ENCODE measurements around the gene GMDS. TPM values are rescaled to one million over a fixed set of nuclear protein-coding genes. Genes with fewer than 3 reads are reported as not detected.

Gene GMDS
- total and polyA plus RNA-seq, 7 donors: 2.8 to 6.6 (median 4.7) TPM

- DNase-seq (no peak), ATAC-seq (no peak)
- 65 to 78% (median 66%) methylated on average over 5 of the region's 5 CpGs for WGBS, 3 donors
- Histone ChIP-seq H3K4me3 (no peak overlapping the region), H3K9me3 (no peaks in the 10 kb centered on the region), H3K27ac (no peak overlapping the region), H3K27me3 (ENCODE audit: insufficient read depth in 3 of 3, low read length in 2 of 3) (no peaks in the 10 kb centered on the region), H3K36me3 (ENCODE audit: insufficient read depth in 1 of 2, low read depth in 1 of 2) (no peaks in the 10 kb centered on the region), H3K4me1 (no peaks in the 10 kb centered on the region)
- TF ChIP-seq, protein P1, sequence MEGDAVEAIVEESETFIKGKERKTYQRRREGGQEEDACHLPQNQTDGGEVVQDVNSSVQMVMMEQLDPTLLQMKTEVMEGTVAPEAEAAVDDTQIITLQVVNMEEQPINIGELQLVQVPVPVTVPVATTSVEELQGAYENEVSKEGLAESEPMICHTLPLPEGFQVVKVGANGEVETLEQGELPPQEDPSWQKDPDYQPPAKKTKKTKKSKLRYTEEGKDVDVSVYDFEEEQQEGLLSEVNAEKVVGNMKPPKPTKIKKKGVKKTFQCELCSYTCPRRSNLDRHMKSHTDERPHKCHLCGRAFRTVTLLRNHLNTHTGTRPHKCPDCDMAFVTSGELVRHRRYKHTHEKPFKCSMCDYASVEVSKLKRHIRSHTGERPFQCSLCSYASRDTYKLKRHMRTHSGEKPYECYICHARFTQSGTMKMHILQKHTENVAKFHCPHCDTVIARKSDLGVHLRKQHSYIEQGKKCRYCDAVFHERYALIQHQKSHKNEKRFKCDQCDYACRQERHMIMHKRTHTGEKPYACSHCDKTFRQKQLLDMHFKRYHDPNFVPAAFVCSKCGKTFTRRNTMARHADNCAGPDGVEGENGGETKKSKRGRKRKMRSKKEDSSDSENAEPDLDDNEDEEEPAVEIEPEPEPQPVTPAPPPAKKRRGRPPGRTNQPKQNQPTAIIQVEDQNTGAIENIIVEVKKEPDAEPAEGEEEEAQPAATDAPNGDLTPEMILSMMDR (IDR thresholded peaks at IDR 0.05): no peak
- intact Hi-C loops (cut with DNase I): no loop called here
Measured at GRCh38 chr6:1971612-1972011, 273.8 kb downstream of the GMDS start.

GRCh38 chr6:1970151-1970561 is 275.2 kb downstream of the GMDS start:
- TF ChIP-seq, protein P1 (IDR thresholded peaks at IDR 0.05): no peak
- WGBS, 3 donors: 76 to 79% (median 79%) methylated on average over 8 of the region's 8 CpGs
- Histone ChIP-seq H3K36me3 (ENCODE audit: insufficient read depth in 1 of 2, low read depth in 1 of 2) (no peaks in the 10 kb centered on the region), H3K4me1 (no peaks in the 10 kb centered on the region), H3K4me3 (no peak overlapping the region), H3K27ac (no peak overlapping the region), H3K27me3 (ENCODE audit: insufficient read depth in 3 of 3, low read length in 2 of 3) (no peaks in the 10 kb centered on the region), H3K9me3 (no peaks in the 10 kb centered on the region)
- no peak for ATAC-seq
- no peak for DNase-seq
- intact Hi-C loops (cut with DNase I): no loop called here

GRCh38 chr6:1966713-1967112 is 278.7 kb downstream of the GMDS start:
- Histone ChIP-seq H3K27ac (no peak overlapping the region), H3K4me3 (no peak overlapping the region), H3K36me3 (ENCODE audit: insufficient read depth in 1 of 2, low read depth in 1 of 2) (no peaks in the 10 kb centered on the region), H3K4me1 (no peaks in the 10 kb centered on the region), H3K27me3 (ENCODE audit: insufficient read depth in 3 of 3, low read length in 2 of 3) (no peaks in the 10 kb centered on the region), H3K9me3 (no peaks in the 10 kb centered on the region)
- 73 to 78% (median 73%) methylated on average over 5 of the region's 5 CpGs for WGBS, 3 donors
- no peak for DNase-seq
- TF ChIP-seq, protein P1 (IDR thresholded peaks at IDR 0.05): no peak
- intact Hi-C loops (cut with DNase I): no loop called here
- ATAC-seq: no peak

GRCh38 chr6:1965596-1966224 is 279.7 kb downstream of the GMDS start:
- intact Hi-C loops (cut with DNase I): no loop called here
- H3K9me3 ChIP-seq: no peaks in the 10 kb centered on the region
- no peaks in the 10 kb centered on the region for H3K36me3 ChIP-seq (ENCODE audit: insufficient read depth in 1 of 2, low read depth in 1 of 2)
- no peak for ATAC-seq
- H3K27me3 ChIP-seq (ENCODE audit: insufficient read depth in 3 of 3, low read length in 2 of 3): no peaks in the 10 kb centered on the region
- 63 to 68% (median 67%) methylated on average over 6 of the region's 6 CpGs for WGBS, 3 donors
- TF ChIP-seq, protein P1 (IDR thresholded peaks at IDR 0.05): no peak
- H3K4me1 ChIP-seq: no peaks in the 10 kb centered on the region
- H3K4me3 ChIP-seq: no peak overlapping the region
- no peak for DNase-seq
- H3K27ac ChIP-seq: no peak overlapping the region

DNA sequence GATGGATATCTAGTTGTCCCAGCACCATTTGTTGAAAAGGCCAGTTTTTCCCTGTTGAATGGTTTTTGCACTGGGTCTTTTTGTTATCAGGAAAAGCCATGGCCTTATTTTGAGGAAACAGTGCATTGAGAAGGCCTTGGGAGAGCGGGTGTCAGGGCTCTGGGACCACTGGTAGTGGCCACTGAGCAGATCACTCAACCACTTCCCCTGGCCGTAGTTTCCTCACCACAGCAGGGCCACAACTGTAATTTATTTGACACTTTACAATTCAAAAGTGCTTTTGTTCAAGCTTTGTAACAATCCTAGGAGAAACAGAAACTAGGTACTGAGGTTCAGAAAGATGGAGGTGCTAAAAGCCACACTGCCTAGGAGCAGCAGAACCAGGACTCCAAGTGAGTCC is 281.8 kb downstream of the GMDS start:
- Histone ChIP-seq H3K4me3 (no peak overlapping the region), H3K9me3 (no peaks in the 10 kb centered on the region), H3K4me1 (no peaks in the 10 kb centered on the region), H3K36me3 (ENCODE audit: insufficient read depth in 1 of 2, low read depth in 1 of 2) (no peaks in the 10 kb centered on the region), H3K27me3 (ENCODE audit: insufficient read depth in 3 of 3, low read length in 2 of 3) (no peaks in the 10 kb centered on the region), H3K27ac (no peak overlapping the region)
- no peak for DNase-seq
- ATAC-seq: no peak
- intact Hi-C loops (cut with DNase I): no loop called here
- TF ChIP-seq, protein P1 (IDR thresholded peaks at IDR 0.05): no peak
- WGBS, 3 donors: 92 to 98% (median 97%) methylated on average over 2 of the region's 2 CpGs

Measured in psoas muscle (tissue), 8 donors.